Left lung (tissue), 10 donors: ENCODE results near the gene BACE2. TPM values are rescaled to one million over a fixed set of nuclear protein-coding genes. Genes with fewer than 3 reads are reported as not detected.
"Not testable (repeated sequence)": the region's sequence is repeated elsewhere in the genome, so short reads cannot be mapped to it uniquely, and the experiment has no call there.

Experiments used
- ATAC-seq: fragments of 200-7000 bp; cut with Tn5 transposase; one replicate; pipeline ENCODE4 v1.9.1; 2020; ENCODE audit warnings: moderate library complexity
- DNase-seq, 4 donors: peaks; one replicate each; pipeline ENCODE4 v3.0.0-alpha.2; 2013 to 2020
- H3K27ac ChIP-seq, 2 donors: fragments of 200-600 bp; sonication (generic) in 1 of 2; one replicate each; pipeline versions ENCODE4 v1.5.0 to v1.8.0; 2020 to 2021
- H3K27me3 ChIP-seq, 2 donors: fragments of 200-600 bp; sonication (generic) in 1 of 2; one replicate each; pipeline versions ENCODE4 v1.5.0 to v1.8.0; 2020 to 2021
- H3K36me3 ChIP-seq, 2 donors: fragments of 200-600 bp; sonication (generic) in 1 of 2; one replicate each; pipeline versions ENCODE4 v1.5.0 to v1.8.0; 2020 to 2021
- H3K4me1 ChIP-seq, 2 donors: fragments of 200-600 bp; one replicate each; pipeline ENCODE4 v1.8.0; 2021
- H3K4me3 ChIP-seq, 2 donors: fragments of 200-600 bp; sonication (generic) in 1 of 2; one replicate each; pipeline versions ENCODE4 v1.5.0 to v1.8.0; 2020 to 2021; ENCODE audit warnings: mild to moderate bottlenecking in 1 of 2
- H3K9me3 ChIP-seq, 2 donors: fragments of 200-600 bp; sonication (generic) in 1 of 2; one replicate each; pipeline versions ENCODE4 v1.5.0 to v1.8.0; 2020 to 2021
- intact Hi-C, 2 donors: fragments of 100-400 bp; cut with DNase I; formaldehyde crosslinking; loops; one replicate each; pipeline versions ENCODE4 v1.11.2 to v1.14.2; 2022
- polyA plus RNA-seq, 6 donors: library from polyadenylated mRNA; unstranded; fragments of 120-200 nt; gene quantifications; one replicate each; pipeline ENCODE4 v1.2.1, GENCODE V29; 2013; ENCODE audit not compliant: insufficient read length in 6 of 6
- total RNA-seq, 2 donors: library from RNA; stranded (reverse); fragmentation: NEBNext Ultra II Directional; extraction: Animal tissue kit (Norgen Biotek cat#: 25700); gene quantifications; one replicate each; pipeline ENCODE4 v1.2.1, GENCODE V29; 2021
- TF ChIP-seq, protein P1 (sequence below), 2 donors: fragments of 200-600 bp; sonication (generic) in 1 of 2; IDR thresholded peaks; one replicate each; pipeline versions ENCODE4 v1.5.0 to v1.8.0; 2021; ENCODE audit warnings: antibody characterized with exemption in 2 of 2
- donor health status: DM: no; HTN: yes; CAD: no.
- donor health status: DM: no; HTN: no; CAD: no.

BACE2 gene
- total and polyA plus RNA-seq, 8 donors = 29.2 to 44.6 (median 35.0) TPM

DNA sequence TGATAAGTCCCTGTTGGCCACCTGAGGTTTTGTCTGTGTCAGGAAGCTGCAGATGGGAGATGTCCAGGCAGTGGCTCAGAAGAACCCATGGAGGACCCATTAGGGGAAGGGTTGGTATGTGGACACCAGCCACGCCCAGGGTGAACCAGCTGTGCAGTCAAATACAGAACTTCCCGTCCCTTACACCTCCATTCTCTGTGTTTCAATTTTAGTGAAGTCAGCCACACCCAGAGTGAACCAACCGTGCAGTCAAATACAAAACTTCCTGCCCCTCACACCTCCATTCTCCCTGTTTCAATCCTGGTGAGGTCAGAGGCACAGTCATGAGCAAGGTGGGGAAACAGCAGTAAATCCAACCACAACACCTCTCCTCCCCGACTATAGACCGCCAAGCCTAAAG lies 27.4 kb downstream of the BACE2 start:
- H3K9me3 ChIP-seq = no peaks in the 10 kb centered on the region
- H3K4me3 ChIP-seq = no peak overlapping the region
- H3K4me1 ChIP-seq = no peaks in the 10 kb centered on the region
- H3K27ac ChIP-seq = no peak overlapping the region
- intact Hi-C loops = no loop called here
- DNase-seq (no peak), ATAC-seq (no peak)
- TF ChIP-seq, protein P1, sequence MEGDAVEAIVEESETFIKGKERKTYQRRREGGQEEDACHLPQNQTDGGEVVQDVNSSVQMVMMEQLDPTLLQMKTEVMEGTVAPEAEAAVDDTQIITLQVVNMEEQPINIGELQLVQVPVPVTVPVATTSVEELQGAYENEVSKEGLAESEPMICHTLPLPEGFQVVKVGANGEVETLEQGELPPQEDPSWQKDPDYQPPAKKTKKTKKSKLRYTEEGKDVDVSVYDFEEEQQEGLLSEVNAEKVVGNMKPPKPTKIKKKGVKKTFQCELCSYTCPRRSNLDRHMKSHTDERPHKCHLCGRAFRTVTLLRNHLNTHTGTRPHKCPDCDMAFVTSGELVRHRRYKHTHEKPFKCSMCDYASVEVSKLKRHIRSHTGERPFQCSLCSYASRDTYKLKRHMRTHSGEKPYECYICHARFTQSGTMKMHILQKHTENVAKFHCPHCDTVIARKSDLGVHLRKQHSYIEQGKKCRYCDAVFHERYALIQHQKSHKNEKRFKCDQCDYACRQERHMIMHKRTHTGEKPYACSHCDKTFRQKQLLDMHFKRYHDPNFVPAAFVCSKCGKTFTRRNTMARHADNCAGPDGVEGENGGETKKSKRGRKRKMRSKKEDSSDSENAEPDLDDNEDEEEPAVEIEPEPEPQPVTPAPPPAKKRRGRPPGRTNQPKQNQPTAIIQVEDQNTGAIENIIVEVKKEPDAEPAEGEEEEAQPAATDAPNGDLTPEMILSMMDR (IDR thresholded peaks at IDR 0.05) = no peak
- no peaks in the 10 kb centered on the region for H3K36me3 ChIP-seq
- H3K27me3 ChIP-seq = no peaks in the 10 kb centered on the region

DNA sequence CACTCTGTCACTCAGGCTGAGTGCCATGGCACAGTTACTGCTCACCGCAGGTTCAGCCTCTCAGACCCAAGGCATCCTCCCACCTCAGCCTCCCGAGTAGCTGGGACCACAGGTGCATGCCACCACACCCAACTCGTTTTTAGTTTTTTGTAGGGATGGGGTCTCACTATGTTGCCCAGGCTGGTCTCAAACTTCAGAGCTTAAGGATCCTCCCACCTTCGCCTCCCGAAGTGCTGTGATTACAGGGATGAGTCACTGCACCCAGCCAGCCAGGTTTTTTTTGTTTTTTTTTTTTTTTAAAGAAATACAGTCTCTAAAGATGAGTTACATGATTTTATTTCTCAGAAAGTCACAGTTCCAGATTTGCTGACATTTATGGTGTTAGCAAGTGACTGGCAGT lies 29.0 kb downstream of the BACE2 start:
- Histone ChIP-seq H3K36me3 (no peaks in the 10 kb centered on the region), H3K4me1 (no peaks in the 10 kb centered on the region), H3K4me3 (no peak overlapping the region), H3K27ac (no peak overlapping the region), H3K27me3 (no peaks in the 10 kb centered on the region), H3K9me3 (no peaks in the 10 kb centered on the region)
- ATAC-seq = no peak
- intact Hi-C loops = no loop called here
- no peak for DNase-seq
- TF ChIP-seq, protein P1 (IDR thresholded peaks at IDR 0.05) = no peak

DNA sequence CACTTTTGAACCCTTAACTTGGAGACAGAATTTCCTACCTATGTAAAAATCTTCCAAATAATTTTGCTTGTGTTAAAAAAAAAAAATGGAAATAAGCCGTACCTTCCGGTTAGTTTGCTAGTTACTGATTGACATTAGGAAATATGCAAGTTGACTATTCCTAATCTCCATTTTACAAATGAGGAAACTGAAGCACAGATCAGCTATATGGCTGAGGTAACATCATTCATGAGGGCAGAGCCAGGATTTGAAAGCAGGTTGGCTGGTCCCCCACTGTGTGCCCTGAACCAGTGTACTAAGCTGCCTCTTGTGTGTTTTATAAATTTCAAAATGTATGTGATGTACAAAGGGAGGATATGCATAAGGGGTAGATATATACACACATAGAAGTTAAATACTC lies 29.6 kb downstream of the BACE2 start:
- H3K4me1 ChIP-seq = no peaks in the 10 kb centered on the region
- intact Hi-C loops = no loop called here
- no peaks in the 10 kb centered on the region for H3K36me3 ChIP-seq
- H3K27ac ChIP-seq = no peak overlapping the region
- H3K4me3 ChIP-seq = no peak overlapping the region
- TF ChIP-seq, protein P1 (IDR thresholded peaks at IDR 0.05) = no peak
- no peak for DNase-seq
- H3K9me3 ChIP-seq = no peaks in the 10 kb centered on the region
- H3K27me3 ChIP-seq = no peaks in the 10 kb centered on the region
- ATAC-seq = no peak

DNA sequence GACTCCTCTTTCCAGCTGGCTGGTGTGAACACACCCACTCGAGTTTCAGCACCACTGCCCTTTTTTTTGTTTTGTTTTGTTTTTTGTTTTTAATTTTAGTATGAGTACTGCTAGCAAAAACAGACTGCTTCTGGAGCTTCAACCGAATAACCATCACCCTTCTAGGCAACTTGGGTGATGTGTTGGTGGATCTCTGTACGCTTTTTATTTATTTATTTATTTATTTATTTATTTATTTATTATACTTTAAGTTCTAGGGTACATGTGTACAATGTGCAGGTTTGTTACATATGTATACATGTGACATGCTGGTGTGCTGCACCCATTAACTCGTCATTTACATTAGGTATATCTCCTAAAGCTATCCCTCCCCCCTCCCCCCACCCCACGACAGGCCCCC lies 30.7 kb downstream of the BACE2 start:
- not testable (repeated sequence) for DNase-seq

DNA sequence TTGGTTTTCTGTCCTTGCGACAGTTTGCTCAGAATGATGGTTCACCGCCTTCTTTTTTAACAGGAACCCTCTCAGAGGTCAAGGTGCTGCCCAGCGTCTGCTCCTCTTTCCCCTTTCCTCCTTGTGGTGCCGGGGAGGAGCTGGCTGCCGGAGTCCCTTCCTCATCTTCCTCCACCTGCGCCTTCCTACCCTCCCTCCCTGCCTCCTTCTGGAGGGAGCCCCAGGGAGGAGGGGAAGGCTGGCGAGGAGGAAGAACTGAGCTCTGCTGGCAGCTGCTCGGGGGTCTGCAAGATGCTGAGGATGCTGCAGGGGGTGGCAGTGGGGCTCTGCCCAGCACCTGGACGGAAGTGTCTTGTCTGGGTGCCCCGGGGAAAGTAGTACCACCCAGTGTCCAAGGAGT lies 31.2 kb downstream of the BACE2 start:
- no peak for DNase-seq
- TF ChIP-seq, protein P1 (IDR thresholded peaks at IDR 0.05) = no peak
- intact Hi-C loops = no loop called here
- no peak overlapping the region for H3K4me3 ChIP-seq
- no peaks in the 10 kb centered on the region for H3K4me1 ChIP-seq
- no peaks in the 10 kb centered on the region for H3K27me3 ChIP-seq
- H3K27ac ChIP-seq = no peak overlapping the region
- no peaks in the 10 kb centered on the region for H3K9me3 ChIP-seq
- H3K36me3 ChIP-seq = no peaks in the 10 kb centered on the region
- no peak for ATAC-seq

More for the DNA sequence above, 30.7 kb downstream of the BACE2 start:
- H3K4me1 ChIP-seq, ATAC-seq, intact Hi-C loops, H3K27ac ChIP-seq, H3K27me3 ChIP-seq, H3K9me3 ChIP-seq, H3K4me3 ChIP-seq, H3K36me3 ChIP-seq: not testable (repeated sequence)

DNA sequence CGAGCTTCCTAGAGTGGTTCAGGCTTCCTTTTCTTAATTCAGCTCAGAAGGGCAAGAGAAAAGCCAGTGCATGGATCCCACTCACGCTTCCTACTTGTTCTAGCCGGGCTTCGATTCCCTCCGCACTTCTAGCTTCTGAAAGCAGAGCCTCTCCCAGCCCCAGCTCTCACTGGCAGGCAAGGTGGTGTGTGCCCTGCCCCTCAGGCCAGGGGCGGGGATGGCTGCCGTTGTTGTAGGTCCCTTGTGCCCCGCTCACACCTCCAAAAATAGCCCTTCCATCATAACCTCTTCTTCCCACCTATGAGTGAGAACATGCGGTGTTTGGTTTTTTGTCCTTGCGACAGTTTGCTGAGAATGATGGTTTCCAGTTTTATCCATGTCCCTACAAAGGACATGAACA lies 31.6 kb downstream of the BACE2 start:
- H3K4me3 ChIP-seq = no peak overlapping the region
- intact Hi-C loops = no loop called here
- H3K36me3 ChIP-seq = no peaks in the 10 kb centered on the region
- no peaks in the 10 kb centered on the region for H3K27me3 ChIP-seq
- H3K27ac ChIP-seq = no peak overlapping the region
- DNase-seq (no peak), ATAC-seq (no peak)
- H3K9me3 ChIP-seq = no peaks in the 10 kb centered on the region
- no peaks in the 10 kb centered on the region for H3K4me1 ChIP-seq
- TF ChIP-seq, protein P1 (IDR thresholded peaks at IDR 0.05) = no peak
